ENCODE measurements around the gene KIAA1671. TPM values are rescaled to one million over a fixed set of nuclear protein-coding genes. Genes with fewer than 3 reads are reported as not detected.

KIAA1671 gene
- polyA plus RNA-seq, 1 donor from 2014 or later: 3.0 TPM

DNA sequence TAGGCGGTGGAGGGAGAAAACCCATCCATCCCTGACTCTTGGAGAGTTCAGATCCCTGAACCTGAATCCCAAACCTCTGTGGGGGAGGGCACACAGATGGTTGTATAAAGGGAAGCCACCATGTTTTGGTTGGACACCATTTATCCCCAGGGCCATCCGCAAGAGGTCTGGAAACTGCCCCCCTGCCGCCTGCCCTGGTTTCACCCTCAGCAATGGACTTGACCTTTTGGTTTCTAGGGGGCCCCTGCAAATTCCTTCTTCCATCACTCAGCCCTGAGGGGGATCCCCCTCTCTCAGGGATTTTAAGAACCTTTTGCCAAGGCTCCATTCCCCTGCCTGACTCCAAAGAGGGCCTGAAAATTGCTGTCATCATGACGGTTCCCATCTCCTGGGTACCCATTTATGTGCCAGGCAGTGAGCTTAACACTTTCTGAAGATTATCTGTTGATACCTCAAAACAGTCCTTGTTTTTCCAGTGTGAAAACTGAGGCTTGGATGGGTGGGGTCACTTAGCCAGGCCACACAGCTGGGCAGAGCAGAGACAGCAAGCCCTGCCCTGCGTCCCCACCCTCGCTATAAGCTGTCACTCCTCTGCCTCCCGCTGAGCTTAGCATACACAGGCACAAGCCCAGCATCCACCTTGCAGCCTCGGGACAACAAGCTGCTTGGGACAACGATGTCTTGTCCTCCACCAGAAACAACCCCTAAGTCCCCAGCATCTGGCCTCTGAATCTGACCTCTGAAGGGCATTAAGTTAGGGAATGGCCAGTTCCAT lies 213.9 kb downstream of the KIAA1671 start:
- H3F3A ChIP-seq (ENCODE audit: insufficient read depth, low read length, poor library complexity, severe bottlenecking): no peaks in the 10 kb centered on the region
- H3K9ac ChIP-seq (ENCODE audit: low read length): no peak overlapping the region
- H3K9me2 ChIP-seq (ENCODE audit: insufficient read depth, low read length): no peaks in the 10 kb centered on the region
- H3K79me2 ChIP-seq (replicated peaks; ENCODE audit: insufficient read depth, low read length): no peaks in the 10 kb centered on the region
- no peaks in the 10 kb centered on the region for H4K20me1 ChIP-seq (ENCODE audit: insufficient read depth)
- no peaks in the 10 kb centered on the region for H3K27me3 ChIP-seq (ENCODE audit: insufficient read depth, low read depth, low read length)
- H2AFZ ChIP-seq (ENCODE audit: low read depth, low read length): no peak overlapping the region
- no peak overlapping the region for H3K4me3 ChIP-seq (ENCODE audit: low read length)
- no peak overlapping the region for H3K4me2 ChIP-seq (ENCODE audit: low read length)
- H3K9me3 ChIP-seq (ENCODE audit: low read length): no peaks in the 10 kb centered on the region
- TF ChIP-seq EZH2 (IDR thresholded peaks at IDR 0.05; ENCODE audit: borderline replicate concordance, insufficient read depth, low read length, poor library complexity, severe bottlenecking): no peak
- TF ChIP-seq, protein P1, sequence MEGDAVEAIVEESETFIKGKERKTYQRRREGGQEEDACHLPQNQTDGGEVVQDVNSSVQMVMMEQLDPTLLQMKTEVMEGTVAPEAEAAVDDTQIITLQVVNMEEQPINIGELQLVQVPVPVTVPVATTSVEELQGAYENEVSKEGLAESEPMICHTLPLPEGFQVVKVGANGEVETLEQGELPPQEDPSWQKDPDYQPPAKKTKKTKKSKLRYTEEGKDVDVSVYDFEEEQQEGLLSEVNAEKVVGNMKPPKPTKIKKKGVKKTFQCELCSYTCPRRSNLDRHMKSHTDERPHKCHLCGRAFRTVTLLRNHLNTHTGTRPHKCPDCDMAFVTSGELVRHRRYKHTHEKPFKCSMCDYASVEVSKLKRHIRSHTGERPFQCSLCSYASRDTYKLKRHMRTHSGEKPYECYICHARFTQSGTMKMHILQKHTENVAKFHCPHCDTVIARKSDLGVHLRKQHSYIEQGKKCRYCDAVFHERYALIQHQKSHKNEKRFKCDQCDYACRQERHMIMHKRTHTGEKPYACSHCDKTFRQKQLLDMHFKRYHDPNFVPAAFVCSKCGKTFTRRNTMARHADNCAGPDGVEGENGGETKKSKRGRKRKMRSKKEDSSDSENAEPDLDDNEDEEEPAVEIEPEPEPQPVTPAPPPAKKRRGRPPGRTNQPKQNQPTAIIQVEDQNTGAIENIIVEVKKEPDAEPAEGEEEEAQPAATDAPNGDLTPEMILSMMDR (IDR thresholded peaks at IDR 0.05; ENCODE audit: poor library complexity, severe bottlenecking): no peak
- no peaks in the 10 kb centered on the region for H3K36me3 ChIP-seq (ENCODE audit: insufficient read depth, low read length)
- H3K27ac ChIP-seq (ENCODE audit: low read length): no peak overlapping the region

GRCh38 chr22:25167082-25167481 lies 214.6 kb downstream of the KIAA1671 start:
- Histone ChIP-seq H3K27me3 (ENCODE audit: insufficient read depth, low read depth, low read length) (no peaks in the 10 kb centered on the region), H3K9me3 (ENCODE audit: low read length) (no peaks in the 10 kb centered on the region), H3K27ac (ENCODE audit: low read length) (no peak overlapping the region), H3F3A (ENCODE audit: insufficient read depth, low read length, poor library complexity, severe bottlenecking) (no peaks in the 10 kb centered on the region), H3K79me2 (replicated peaks; ENCODE audit: insufficient read depth, low read length) (no peaks in the 10 kb centered on the region), H4K20me1 (ENCODE audit: insufficient read depth) (no peaks in the 10 kb centered on the region), H3K4me2 (ENCODE audit: low read length) (no peak overlapping the region), H3K4me3 (ENCODE audit: low read length) (no peak overlapping the region), H3K9ac (ENCODE audit: low read length) (no peak overlapping the region), H2AFZ (ENCODE audit: low read depth, low read length) (no peak overlapping the region), H3K9me2 (ENCODE audit: insufficient read depth, low read length) (no peaks in the 10 kb centered on the region), H3K36me3 (ENCODE audit: insufficient read depth, low read length) (no peaks in the 10 kb centered on the region)
- TF ChIP-seq SMC3 (conservative IDR thresholded peaks at IDR 0.05; ENCODE audit: poor library complexity): no peak
- no peak for TF ChIP-seq TAF1 (IDR thresholded peaks at IDR 0.05; ENCODE audit: low read depth)
- TF ChIP-seq POLR2AphosphoS5 (IDR thresholded peaks at IDR 0.05): no peak
- no peak for TF ChIP-seq EZH2 (IDR thresholded peaks at IDR 0.05; ENCODE audit: borderline replicate concordance, insufficient read depth, low read length, poor library complexity, severe bottlenecking)
- TF ChIP-seq, protein P1 (IDR thresholded peaks at IDR 0.05; ENCODE audit: poor library complexity, severe bottlenecking): no peak
- TF ChIP-seq EP300 (conservative IDR thresholded peaks at IDR 0.05; ENCODE audit: poor library complexity, severe bottlenecking): no peak
- no peak for TF ChIP-seq MXI1 (conservative IDR thresholded peaks at IDR 0.05; ENCODE audit: poor library complexity, severe bottlenecking)
- TF ChIP-seq REST (IDR thresholded peaks at IDR 0.05; ENCODE audit: borderline replicate concordance): no peak
- no peak for TF ChIP-seq RAD21 (conservative IDR thresholded peaks at IDR 0.05)
